HCEC 1CT (cell line): Measurements from ENCODE around the gene BNC1.
A peak's percentile ranks its signal among the peaks of the same experiment; 100 is the strongest.
"Not testable (repeated sequence)": the region's sequence is repeated elsewhere in the genome, so short reads cannot be mapped to it uniquely, and the experiment has no call there.

ENCODE experiments used
- DNase-seq: peaks from one replicate; pipeline ENCODE4 v3.0.0-alpha.2; 2017

The BNC1 gene

DNA sequence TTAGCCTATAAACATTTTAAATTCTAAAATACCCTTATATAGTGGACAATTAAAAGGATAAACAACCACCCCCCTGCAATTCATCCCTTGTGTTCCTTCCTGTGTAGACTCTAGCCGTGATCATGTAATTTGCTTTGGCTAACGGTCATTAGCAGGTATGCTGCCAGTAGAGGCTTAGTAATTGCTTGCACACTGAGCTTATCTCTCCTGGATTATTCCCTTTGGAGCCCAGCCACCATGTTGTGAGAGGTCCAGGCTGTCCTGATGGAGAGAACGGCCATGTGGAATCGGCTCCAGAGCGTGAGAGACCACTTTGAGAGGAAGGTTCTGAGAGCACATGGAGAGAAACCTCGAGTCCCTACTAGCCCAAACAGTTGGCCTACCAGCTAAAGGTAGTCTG is 11.0 kb upstream of the BNC1 start:
- no peak for DNase-seq

DNA sequence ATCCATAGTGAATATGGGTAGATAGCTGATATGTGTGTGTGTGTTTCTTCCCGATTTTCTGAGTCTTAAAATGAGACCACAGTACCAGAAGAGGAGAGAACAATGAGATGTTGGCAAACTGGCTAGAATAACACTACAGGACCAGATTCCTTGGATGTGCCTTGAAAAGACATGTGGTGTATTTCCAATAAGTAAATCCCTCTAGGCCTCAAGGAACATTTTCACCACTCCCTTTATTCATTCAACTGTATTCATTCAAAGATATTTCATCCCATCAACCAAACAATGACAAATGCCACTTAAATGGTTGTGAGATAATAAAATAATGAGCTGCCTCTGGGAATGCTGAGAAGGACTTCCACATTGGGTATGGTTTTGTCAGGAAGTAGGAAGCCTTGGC is 8.7 kb upstream of the BNC1 start:
- no peak for DNase-seq

GRCh38 chr15:83292317-83292716 is 7.9 kb upstream of the BNC1 start:
- no peak for DNase-seq

GRCh38 chr15:83290236-83290635 is 5.8 kb upstream of the BNC1 start:
- no peak for DNase-seq

DNA sequence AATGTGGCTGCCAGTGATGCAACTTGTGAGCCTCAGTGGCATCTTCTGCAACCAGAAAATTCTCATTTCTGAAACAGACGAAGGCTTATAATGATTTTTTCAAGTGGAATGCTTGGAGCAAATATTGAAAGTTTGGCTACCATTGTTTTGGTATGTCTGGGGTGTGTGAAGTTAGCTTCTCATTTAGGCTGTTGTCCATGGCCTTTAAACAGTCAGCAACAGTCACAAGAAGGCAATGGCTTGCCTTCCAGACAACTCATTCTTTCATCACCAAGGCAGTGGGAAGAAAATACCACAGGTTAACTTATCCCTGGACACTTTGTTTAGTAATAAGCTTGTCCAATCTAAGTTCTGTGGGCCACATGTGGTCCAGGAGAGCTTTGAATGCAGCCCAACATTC is 4.7 kb upstream of the BNC1 start:
- DNase-seq: peak; percentile 60

- no peak for DNase-seq
These were observed 3.9 kb upstream of the BNC1 start for GRCh38 chr15:83288381-83288801.

GRCh38 chr15:83287541-83288027 is 3.1 kb upstream of the BNC1 start:
- peak; percentile 96 for DNase-seq

DNA sequence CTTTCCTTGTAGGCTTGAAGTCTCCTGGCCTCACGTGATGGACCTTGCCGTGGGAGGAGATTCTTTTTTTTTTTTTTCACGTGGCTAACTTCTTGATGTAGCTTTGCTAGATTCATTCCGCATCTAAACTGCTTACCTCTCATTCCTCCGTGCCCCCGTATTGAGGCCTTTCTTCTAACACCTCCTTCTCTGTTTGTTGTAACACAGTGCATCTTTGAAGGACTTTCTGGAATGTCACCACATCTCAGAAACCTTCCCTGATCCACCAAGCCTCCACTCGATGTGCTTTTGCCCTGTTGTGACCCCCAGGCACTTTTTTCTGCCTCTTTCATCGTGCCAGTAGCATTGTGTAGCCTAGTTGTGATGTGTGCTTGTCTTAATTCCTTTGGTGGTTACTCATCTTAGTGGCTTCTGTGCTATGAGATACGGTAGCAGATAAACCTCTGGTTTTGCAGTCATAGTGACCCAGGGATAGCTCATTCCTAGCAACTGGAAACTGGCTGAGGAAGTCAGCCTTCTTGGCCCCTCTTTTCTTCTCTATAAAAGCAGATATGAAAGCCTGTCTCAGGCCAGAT is 1.6 kb upstream of the BNC1 start:
- DNase-seq: peak; percentile 93

- DNase-seq: no peak
These were observed 967 bp upstream of the BNC1 start for GRCh38 chr15:83285284-83285978.

GRCh38 chr15:83283813-83284558 is 478 bp downstream of the BNC1 start:
- DNase-seq: peak; percentile 48

- peak; percentile 49 for DNase-seq
These were observed 1.2 kb downstream of the BNC1 start for GRCh38 chr15:83283138-83283812.

DNA sequence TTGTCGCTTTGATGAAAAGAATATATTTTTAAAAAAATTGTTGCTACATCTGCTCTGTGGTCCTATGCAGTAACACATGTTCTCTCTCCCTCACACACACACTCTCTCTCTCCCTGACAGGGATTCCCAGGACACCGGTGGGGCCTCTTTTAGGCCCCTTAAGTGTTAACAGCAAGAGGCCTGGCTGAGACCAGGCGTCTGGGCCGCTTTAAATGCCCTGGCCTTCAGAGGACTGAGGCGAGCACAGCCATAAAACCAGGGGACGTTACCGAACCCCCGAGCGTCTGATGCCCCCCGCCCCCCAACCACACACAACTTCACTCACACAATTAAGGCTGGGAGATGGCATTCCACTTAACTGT is 1.7 kb downstream of the BNC1 start:
- DNase-seq: no peak

GRCh38 chr15:83282141-83282540 is 2.3 kb downstream of the BNC1 start:
- no peak for DNase-seq

GRCh38 chr15:83278191-83278590 is 6.3 kb downstream of the BNC1 start:
- DNase-seq: peak; percentile 69

- DNase-seq: no peak
These were observed 7.8 kb downstream of the BNC1 start for GRCh38 chr15:83276661-83277060.

GRCh38 chr15:83275412-83275811 is 9.1 kb downstream of the BNC1 start:
- peak; percentile 41 for DNase-seq

DNA sequence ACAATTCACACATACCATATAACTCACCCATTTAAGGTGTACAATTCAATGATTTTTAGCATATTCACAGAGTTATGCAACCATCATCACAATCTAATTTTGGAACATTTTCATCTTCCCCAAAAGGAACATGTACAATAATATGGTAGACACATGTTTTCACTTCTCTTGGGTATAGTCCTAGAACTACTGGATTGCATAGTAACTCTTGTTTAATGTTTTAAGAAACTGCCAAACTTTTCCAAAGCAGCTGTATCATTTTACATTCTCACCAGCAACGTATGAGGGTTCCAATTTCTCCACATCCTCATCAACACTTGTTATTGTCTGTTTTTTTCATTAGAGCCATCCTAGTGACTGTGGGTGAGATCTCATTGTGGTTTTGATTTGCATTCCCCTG is 14.3 kb downstream of the BNC1 start:
- DNase-seq: no peak

GRCh38 chr15:83268147-83268546 is 16.3 kb downstream of the BNC1 start:
- no peak for DNase-seq

DNA sequence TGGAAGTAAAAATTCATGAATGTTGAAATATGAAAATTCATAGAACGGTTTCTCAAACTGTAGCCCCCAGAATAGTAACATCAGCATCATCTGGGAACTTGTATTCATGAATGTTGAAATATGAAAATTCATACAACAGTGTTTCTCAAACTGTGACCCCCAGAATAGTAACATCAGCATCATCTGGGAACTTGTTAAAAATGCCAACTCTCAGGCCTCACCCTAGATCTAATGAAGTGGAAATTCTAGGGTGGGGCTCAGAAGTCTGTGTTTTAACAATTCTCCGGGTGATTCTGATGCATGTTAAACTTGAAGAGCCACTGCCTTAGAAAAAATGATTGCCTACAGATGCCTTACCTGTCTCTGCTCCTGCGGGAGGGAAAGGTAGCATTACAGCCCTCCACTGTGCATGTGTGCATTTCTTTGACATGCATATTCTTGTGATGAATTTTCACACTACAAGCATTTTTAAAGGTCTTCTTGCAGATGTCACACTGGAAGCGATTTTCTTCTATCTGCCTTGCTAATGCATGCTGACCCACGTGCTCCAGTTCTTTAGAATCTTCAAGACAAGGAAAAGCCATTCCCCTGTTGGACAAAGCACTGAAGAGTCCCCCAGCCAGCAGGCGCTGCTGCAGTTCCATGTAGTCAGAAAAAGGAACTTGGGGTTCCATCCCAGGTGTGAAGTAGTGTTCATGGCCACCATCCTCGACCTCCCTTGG is 21.7 kb downstream of the BNC1 start:
- no peak for DNase-seq

- not testable (repeated sequence) for DNase-seq
These were observed 22.3 kb downstream of the BNC1 start for GRCh38 chr15:83262181-83262580.

GRCh38 chr15:83250781-83251180 is 33.7 kb downstream of the BNC1 start:
- DNase-seq: peak; percentile 54

GRCh38 chr15:83249030-83249343 is 35.5 kb downstream of the BNC1 start:
- DNase-seq: no peak
